ENCODE measurements around the gene KCNT2.

GRCh38 chr1:196407358-196408051, 200.7 kb downstream of the KCNT2 start:
- no peak for TF ChIP-seq CTCF (IDR thresholded peaks at IDR 0.05; ENCODE audit: low read length)
- no peak for TF ChIP-seq EZH2phosphoT487 (IDR thresholded peaks at IDR 0.05; ENCODE audit: low read length)
